ENCODE data around the gene TCHH.

Gene TCHH

GRCh38 chr1:152110860-152111514, 4.3 kb downstream of the TCHH start:
- DNase-seq (ENCODE audit: insufficient read length, low spot score) (no peak), FAIRE-seq (no peak)
- no peak for TF ChIP-seq CTCF (IDR thresholded peaks at IDR 0.05; ENCODE audit: insufficient read depth, missing control alignments)

GRCh38 chr1:152110365-152110859, 4.8 kb downstream of the TCHH start:
- DNase-seq (ENCODE audit: insufficient read length, low spot score) (no peak), FAIRE-seq (no peak)
- TF ChIP-seq CTCF (IDR thresholded peaks at IDR 0.05; ENCODE audit: insufficient read depth, missing control alignments), result no peak

GRCh38 chr1:152109998-152110294, 5.3 kb downstream of the TCHH start:
- TF ChIP-seq CTCF (IDR thresholded peaks at IDR 0.05; ENCODE audit: insufficient read depth, missing control alignments), result no peak
- FAIRE-seq (no peak), DNase-seq (ENCODE audit: insufficient read length, low spot score) (no peak)

- TF ChIP-seq CTCF (IDR thresholded peaks at IDR 0.05; ENCODE audit: insufficient read depth, missing control alignments), result no peak
- DNase-seq (ENCODE audit: insufficient read length, low spot score) (no peak), FAIRE-seq (no peak)
These were observed 5.8 kb downstream of the TCHH start for GRCh38 chr1:152109231-152109997.

GRCh38 chr1:152108882-152109222, 6.4 kb downstream of the TCHH start:
- TF ChIP-seq CTCF (IDR thresholded peaks at IDR 0.05; ENCODE audit: insufficient read depth, missing control alignments), result no peak
- DNase-seq (ENCODE audit: insufficient read length, low spot score) (no peak), FAIRE-seq (no peak)

- no peak for FAIRE-seq
- no peak for DNase-seq (ENCODE audit: insufficient read length, low spot score)
- no peak for TF ChIP-seq CTCF (IDR thresholded peaks at IDR 0.05; ENCODE audit: insufficient read depth, missing control alignments)
These were observed 7.0 kb downstream of the TCHH start for GRCh38 chr1:152107984-152108881.
